B cell (primary cell): ENCODE measurements around the gene SEMA4D.

ENCODE experiments used
- CTCF ChIP-seq: fragments of 200-600 bp; IDR thresholded peaks from one replicate; pipeline ENCODE4 v1.8.0; 2022; ENCODE audit warnings: antibody characterized with exemption, mild to moderate bottlenecking
- EZH2 ChIP-seq: IDR thresholded peaks from 2 replicates; pipeline ENCODE4 v1.6.1; 2012; ENCODE audit warnings: borderline replicate concordance, low read depth, mild to moderate bottlenecking, moderate library complexity, low read length; ENCODE audit not compliant: insufficient read depth, poor library complexity, severe bottlenecking

GRCh38 chr9:89347651-89348050 lies 150.3 kb downstream of the SEMA4D start:
- no peak for TF ChIP-seq CTCF
- TF ChIP-seq EZH2: no peak
